K562 (cell line): Measurements from ENCODE around the gene RTBDN. TPM values are rescaled to one million over a fixed set of nuclear protein-coding genes. Genes with fewer than 3 reads are reported as not detected.

ENCODE experiments used
- BHLHE40 ChIP-seq: IDR thresholded peaks from 2 replicates; pipeline ENCODE4 v1.6.1; 2011; ENCODE audit warnings: low read length, improper control_type of control experiment
- FOSL1 ChIP-seq: fragments of 200-800 bp; sonication (Bioruptor generic); conservative IDR thresholded peaks from 2 replicates; pipeline ENCODE4 v1.6.1; 2016; ENCODE audit warnings: missing genetic modification characterization, missing compliant biosample characterization
- FOXA3 ChIP-seq, 2 experiments: fragments of 450-650 bp in 1 of 2; sonication (generic) in 1 of 2; formaldehyde crosslinking; IDR thresholded peaks in 1 of 2; conservative IDR thresholded peaks in 1 of 2; 2 replicates each; pipeline versions ENCODE4 v1.4.0 to v1.8.0; 2020 to 2022; ENCODE audit warnings: mild to moderate bottlenecking in 2 of 2, missing genetic modification reagents in 1 of 2
- GABPA ChIP-seq: fragments of 200-800 bp; sonication (Bioruptor generic); conservative IDR thresholded peaks from 2 replicates; pipeline ENCODE4 v1.6.1; 2016; ENCODE audit warnings: low read depth, missing genetic modification characterization, missing compliant biosample characterization
- HDAC1 ChIP-seq, 2 experiments: fragments of 450-650 bp; IDR thresholded peaks; 2 replicates each; pipeline ENCODE4 v1.6.1; 2016 to 2017; ENCODE audit warnings: inconsistent platforms in 1 of 2, mild to moderate bottlenecking in 1 of 2, moderate library complexity in 1 of 2
- KLF16 ChIP-seq: IDR thresholded peaks from 2 replicates; pipeline ENCODE4 v1.6.1; 2016; ENCODE audit warnings: antibody characterized with exemption
- MYC ChIP-seq, 2 experiments: fragments of 250-450 bp in 1 of 2; sonication (Bioruptor Pico) in 1 of 2; IDR thresholded peaks; 2 replicates each; pipeline versions ENCODE4 v1.5.1 to v1.6.1; 2012 to 2021; ENCODE audit warnings: low read depth in 2 of 2, borderline replicate concordance in 1 of 2, improper control_type of control experiment in 1 of 2, low read length in 1 of 2, mild to moderate bottlenecking in 1 of 2, moderate library complexity in 1 of 2
- PHF20 ChIP-seq: fragments of 450-650 bp; IDR thresholded peaks from 2 replicates; pipeline ENCODE4 v1.6.1; 2018; ENCODE audit not compliant: partially characterized antibody
- RAD51 ChIP-seq: fragments of 450-650 bp; IDR thresholded peaks from 2 replicates; pipeline ENCODE4 v1.7.1; 2016; ENCODE audit warnings: low read depth, mild to moderate bottlenecking, borderline replicate concordance
- RBFOX2 ChIP-seq: fragments of 200-400 bp; formaldehyde crosslinking; IDR thresholded peaks from 2 replicates; pipeline ENCODE4 v1.6.1; 2017; ENCODE audit warnings: low read depth, mild to moderate bottlenecking, low read length, moderate library complexity
- RFX5 ChIP-seq: IDR thresholded peaks from 2 replicates; pipeline ENCODE4 v1.6.1; 2011; ENCODE audit warnings: low read depth, mild to moderate bottlenecking, improper control_type of control experiment, low read length
- SMARCE1 ChIP-seq: fragments of 450-650 bp; IDR thresholded peaks from 2 replicates; pipeline ENCODE4 v1.7.1; 2016; ENCODE audit warnings: mild to moderate bottlenecking
- TBL1XR1 ChIP-seq, 2 experiments: IDR thresholded peaks; 2 replicates each; pipeline ENCODE4 v1.6.1; 2012; ENCODE audit warnings: improper control_type of control experiment in 2 of 2, low read length in 2 of 2, mild to moderate bottlenecking in 1 of 2
- VEZF1 ChIP-seq: fragments of 200-800 bp; sonication (Bioruptor generic); IDR thresholded peaks from 2 replicates; pipeline ENCODE4 v1.6.1; 2017; ENCODE audit warnings: missing genetic modification characterization, missing compliant biosample characterization
- ZBTB7A ChIP-seq: IDR thresholded peaks from 2 replicates; pipeline ENCODE4 v1.6.1; 2011; ENCODE audit warnings: low read depth, mild to moderate bottlenecking, low read length, moderate library complexity, borderline replicate concordance; ENCODE audit not compliant: control insufficient read depth
- ZNF224 ChIP-seq: sonication (generic); formaldehyde crosslinking; IDR thresholded peaks from 2 replicates; pipeline ENCODE4 v1.8.0; 2022; ENCODE audit warnings: mild to moderate bottlenecking, missing genetic modification reagents
- ZNF511 ChIP-seq: sonication (generic); formaldehyde crosslinking; IDR thresholded peaks from 2 replicates; pipeline ENCODE4 v1.8.0; 2022; ENCODE audit warnings: mild to moderate bottlenecking, missing genetic modification reagents
- polyA plus RNA-seq, 8 experiments: library from polyadenylated mRNA; depleted of rRNA in 4 of 8; stranded (reverse) in 5 of 8; unstranded in 3 of 8; fragments of >200 nt; fragmentation: Nextera tagmentation in 2 of 8; fragmentation: Illumina TruSeq in 1 of 8; extraction: Ambion mirVana in 2 of 8; extraction: Trizol in 1 of 8; gene quantifications; 2 replicates each; pipeline versions ENCODE4 v1.2.1 to v1.2.3, GENCODE V29; 2011 to 2014; ENCODE audit warnings: inconsistent platforms in 1 of 8, missing spikeins in 1 of 8
- total RNA-seq, 7 experiments: library from RNA; depleted of rRNA in 6 of 7; stranded (reverse); fragments of >200 nt in 6 of 7; fragmentation: Illumina TruSeq in 2 of 7; extraction: Trizol in 2 of 7; gene quantifications; 2 replicates each; pipeline versions ENCODE4 v1.2.1 to v1.2.3, GENCODE V29; 2011 to 2021; ENCODE audit warnings: low replicate concordance in 1 of 7
- TF ChIP-seq, protein P1 (sequence below): fragments of 200-800 bp; sonication (Bioruptor generic); IDR thresholded peaks from 2 replicates; pipeline ENCODE4 v1.6.1; 2017; ENCODE audit warnings: missing genetic modification characterization, missing compliant biosample characterization
- TF ChIP-seq, protein P2 (sequence below): fragments of 450-650 bp; IDR thresholded peaks from 2 replicates; pipeline ENCODE4 v1.6.1; 2016
- TF ChIP-seq, protein P3 (sequence below): fragments of 450-650 bp; formaldehyde crosslinking; IDR thresholded peaks from 2 replicates; pipeline ENCODE4 v1.4.0; 2020; ENCODE audit warnings: mild to moderate bottlenecking, mixed read lengths

The RTBDN gene
- total and polyA plus RNA-seq, 9 of the 15 experiments (the other 6 are each of a cell fraction or from before 2014, with no cell fraction given), result 0.20 to 2.3 (median 0.72) TPM; not detected in 1

GRCh38 chr19:12825254-12826131, 8.9 kb downstream of the RTBDN start (continued):
- TF ChIP-seq HDAC1 (IDR thresholded peaks at IDR 0.05) (0 out of 4 replicates have a peak, but pooled peaks of 1 of the 2 experiments have one; percentile 32), BHLHE40 (peak; percentile 62), VEZF1 (peak; percentile 64), PHF20 (no peak), KLF16 (no peak), FOSL1 (tag) (peak; percentile 78), MYC (IDR thresholded peaks at IDR 0.05; ENCODE audit: low read depth, low read length) (peak; percentile 25; the same call in 1 of the 2 replicates), MYC (CRISPR knock-in tag; IDR thresholded peaks at IDR 0.05; ENCODE audit: borderline replicate concordance, low read depth) (no peak), FOXA3 (CRISPR knock-in tag; conservative IDR thresholded peaks at IDR 0.05 in 1 of 2, IDR thresholded peaks at IDR 0.05 in 1 of 2) (0 out of 4 replicates have a peak, but pooled peaks of 1 of the 2 experiments have one; percentile 12), TBL1XR1 (IDR thresholded peaks at IDR 0.05; ENCODE audit: low read length in 2 of 2) (no peak), RAD51 (peak; percentile 66), GABPA (tag) (no peak), RFX5 (no peak), SMARCE1 (0 out of 2 replicates have a peak, but pooled peaks have one; percentile 27), RBFOX2 (peak; percentile 48; the same call in 1 of the 2 replicates), ZNF511 (CRISPR knock-in tag) (no peak), ZBTB7A (peak; percentile 98), ZNF224 (CRISPR knock-in tag) (no peak)
- TF ChIP-seq, protein P1, sequence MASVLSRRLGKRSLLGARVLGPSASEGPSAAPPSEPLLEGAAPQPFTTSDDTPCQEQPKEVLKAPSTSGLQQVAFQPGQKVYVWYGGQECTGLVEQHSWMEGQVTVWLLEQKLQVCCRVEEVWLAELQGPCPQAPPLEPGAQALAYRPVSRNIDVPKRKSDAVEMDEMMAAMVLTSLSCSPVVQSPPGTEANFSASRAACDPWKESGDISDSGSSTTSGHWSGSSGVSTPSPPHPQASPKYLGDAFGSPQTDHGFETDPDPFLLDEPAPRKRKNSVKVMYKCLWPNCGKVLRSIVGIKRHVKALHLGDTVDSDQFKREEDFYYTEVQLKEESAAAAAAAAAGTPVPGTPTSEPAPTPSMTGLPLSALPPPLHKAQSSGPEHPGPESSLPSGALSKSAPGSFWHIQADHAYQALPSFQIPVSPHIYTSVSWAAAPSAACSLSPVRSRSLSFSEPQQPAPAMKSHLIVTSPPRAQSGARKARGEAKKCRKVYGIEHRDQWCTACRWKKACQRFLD (CRISPR knock-in tag), result no peak
- TF ChIP-seq, protein P2, sequence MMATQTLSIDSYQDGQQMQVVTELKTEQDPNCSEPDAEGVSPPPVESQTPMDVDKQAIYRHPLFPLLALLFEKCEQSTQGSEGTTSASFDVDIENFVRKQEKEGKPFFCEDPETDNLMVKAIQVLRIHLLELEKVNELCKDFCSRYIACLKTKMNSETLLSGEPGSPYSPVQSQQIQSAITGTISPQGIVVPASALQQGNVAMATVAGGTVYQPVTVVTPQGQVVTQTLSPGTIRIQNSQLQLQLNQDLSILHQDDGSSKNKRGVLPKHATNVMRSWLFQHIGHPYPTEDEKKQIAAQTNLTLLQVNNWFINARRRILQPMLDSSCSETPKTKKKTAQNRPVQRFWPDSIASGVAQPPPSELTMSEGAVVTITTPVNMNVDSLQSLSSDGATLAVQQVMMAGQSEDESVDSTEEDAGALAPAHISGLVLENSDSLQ, result no peak; the same call in 1 of the 2 replicates
- TF ChIP-seq, protein P3, sequence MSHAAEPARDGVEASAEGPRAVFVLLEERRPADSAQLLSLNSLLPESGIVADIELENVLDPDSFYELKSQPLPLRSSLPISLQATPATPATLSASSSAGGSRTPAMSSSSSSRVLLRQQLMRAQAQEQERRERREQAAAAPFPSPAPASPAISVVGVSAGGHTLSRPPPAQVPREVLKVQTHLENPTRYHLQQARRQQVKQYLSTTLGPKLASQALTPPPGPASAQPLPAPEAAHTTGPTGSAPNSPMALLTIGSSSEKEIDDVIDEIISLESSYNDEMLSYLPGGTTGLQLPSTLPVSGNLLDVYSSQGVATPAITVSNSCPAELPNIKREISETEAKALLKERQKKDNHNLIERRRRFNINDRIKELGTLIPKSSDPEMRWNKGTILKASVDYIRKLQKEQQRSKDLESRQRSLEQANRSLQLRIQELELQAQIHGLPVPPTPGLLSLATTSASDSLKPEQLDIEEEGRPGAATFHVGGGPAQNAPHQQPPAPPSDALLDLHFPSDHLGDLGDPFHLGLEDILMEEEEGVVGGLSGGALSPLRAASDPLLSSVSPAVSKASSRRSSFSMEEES (CRISPR knock-in tag), result peak; percentile 26; the same call in 1 of the 2 replicates
